HS-27A (cell line): Measurements from ENCODE around the gene METTL18.
"Not testable (repeated sequence)": the region's sequence is repeated elsewhere in the genome, so short reads cannot be mapped to it uniquely, and the experiment has no call there.

ENCODE experiments used
- DNase-seq: peaks from one replicate; pipeline ENCODE4 v3.0.0-alpha.2; 2012; ENCODE audit warnings: low read depth, missing footprints

The METTL18 gene

GRCh38 chr1:169794530-169795416 lies at the start of gene METTL18:
TSS of gene METTL18 (minus strand) at chr1:169794907. CDS start at chr1:169793695, 1,212 bp downstream.
- DNase-seq: peak; percentile 88

GRCh38 chr1:169838942-169839341 lies 44.2 kb upstream of the METTL18 start:
- DNase-seq: no peak

- DNase-seq: no peak
These were observed 41.5 kb upstream of the METTL18 start for GRCh38 chr1:169836198-169836597.

GRCh38 chr1:169835647-169836046 lies 40.9 kb upstream of the METTL18 start:
- no peak for DNase-seq

GRCh38 chr1:169834869-169835268 lies 40.2 kb upstream of the METTL18 start:
- no peak for DNase-seq

GRCh38 chr1:169833179-169833901 lies 38.6 kb upstream of the METTL18 start:
- no peak for DNase-seq

GRCh38 chr1:169829671-169830070 lies 35.0 kb upstream of the METTL18 start:
- no peak for DNase-seq

- no peak for DNase-seq
These were observed 29.4 kb upstream of the METTL18 start for GRCh38 chr1:169824153-169824552.

GRCh38 chr1:169821500-169821899 lies 26.8 kb upstream of the METTL18 start:
- DNase-seq: no peak

GRCh38 chr1:169816617-169817016 lies 21.9 kb upstream of the METTL18 start:
- DNase-seq: no peak

- DNase-seq: no peak
These were observed 19.6 kb upstream of the METTL18 start for GRCh38 chr1:169814265-169814664.

- no peak for DNase-seq
These were observed 17.4 kb upstream of the METTL18 start for GRCh38 chr1:169812131-169812530.

GRCh38 chr1:169811418-169812035 lies 16.8 kb upstream of the METTL18 start:
- not testable (repeated sequence) for DNase-seq

GRCh38 chr1:169809370-169810095 lies 14.8 kb upstream of the METTL18 start:
- DNase-seq: no peak

- no peak for DNase-seq
These were observed 10.2 kb upstream of the METTL18 start for GRCh38 chr1:169804941-169805340.

- no peak for DNase-seq
These were observed 8.2 kb upstream of the METTL18 start for GRCh38 chr1:169802888-169803287.

GRCh38 chr1:169797281-169797680 lies 2.6 kb upstream of the METTL18 start:
- DNase-seq: no peak

GRCh38 chr1:169796274-169796810 lies 1.6 kb upstream of the METTL18 start:
- no peak for DNase-seq

GRCh38 chr1:169795687-169796086 lies 980 bp upstream of the METTL18 start:
- no peak for DNase-seq

GRCh38 chr1:169793730-169794129 lies 977 bp downstream of the METTL18 start:
- no peak for DNase-seq

- no peak for DNase-seq
These were observed 6.3 kb downstream of the METTL18 start for GRCh38 chr1:169788402-169788801.

- no peak for DNase-seq
These were observed 7.7 kb downstream of the METTL18 start for GRCh38 chr1:169786974-169787373.
